Dedifferentiated amniotic fluid mesenchymal stem cell (primary cell): Measurements from ENCODE around the gene PFN1.
A peak's percentile ranks its signal among the peaks of the same experiment; 100 is the strongest.

ENCODE experiments used
- DNase-seq: peaks from one replicate; pipeline ENCODE4 v3.0.0-alpha.2; 2016; ENCODE audit errors: extremely low spot score

Gene PFN1

DNA sequence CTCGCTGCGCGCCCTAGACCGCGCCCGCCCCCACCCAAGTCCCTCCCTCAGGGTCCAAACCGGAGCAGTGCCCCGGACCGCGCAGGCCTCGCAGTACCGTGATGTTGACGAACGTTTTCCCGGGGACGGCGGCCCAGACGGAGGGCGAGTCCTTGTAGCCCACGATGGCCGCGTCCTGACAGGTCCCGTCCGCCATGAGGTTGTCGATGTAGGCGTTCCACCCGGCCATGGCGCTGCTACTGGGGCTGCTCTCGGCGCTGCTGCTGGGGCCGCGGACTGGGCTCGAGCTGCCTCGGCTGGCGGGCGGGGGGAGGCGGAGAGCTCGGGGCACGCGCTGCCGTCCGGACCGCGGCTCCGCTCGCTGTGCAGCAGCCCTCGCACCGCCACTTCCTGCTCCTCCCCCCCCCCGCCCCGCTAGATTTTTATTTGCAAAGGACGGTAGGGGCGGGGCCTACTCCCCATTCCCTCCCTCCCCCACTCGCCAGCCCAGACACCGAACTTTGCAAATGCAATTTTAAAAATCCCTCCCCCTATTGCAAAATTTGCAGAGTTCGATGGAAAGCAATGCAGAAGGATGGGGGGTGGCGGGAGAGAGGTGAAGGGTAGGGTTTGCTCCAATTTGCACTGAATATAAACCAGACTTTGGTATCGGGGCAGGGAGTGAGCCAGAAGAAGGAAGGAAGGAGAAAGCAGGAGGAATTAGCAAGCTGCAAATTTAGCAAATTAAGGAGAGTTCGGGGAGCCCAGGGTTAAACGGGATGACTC, at the start of gene PFN1:
Gene PFN1, minus strand, starts transcription at position 365 of the 765 bp plus-strand sequence. Its CDS starts 136 bp downstream, at position 229.
- DNase-seq: peak; percentile 89

GRCh38 chr17:4997302-4998026, 49.1 kb upstream of the PFN1 start, which contains the start of the genes INCA1 and KIF1C:
Gene INCA1 (minus strand): TSS chr17:4997522. CDS start chr17:4994437, 3,085 bp downstream.
Gene KIF1C (plus strand): TSS chr17:4997950. CDS start chr17:5000247, 2,297 bp downstream.
- peak; percentile 86 for DNase-seq

DNA sequence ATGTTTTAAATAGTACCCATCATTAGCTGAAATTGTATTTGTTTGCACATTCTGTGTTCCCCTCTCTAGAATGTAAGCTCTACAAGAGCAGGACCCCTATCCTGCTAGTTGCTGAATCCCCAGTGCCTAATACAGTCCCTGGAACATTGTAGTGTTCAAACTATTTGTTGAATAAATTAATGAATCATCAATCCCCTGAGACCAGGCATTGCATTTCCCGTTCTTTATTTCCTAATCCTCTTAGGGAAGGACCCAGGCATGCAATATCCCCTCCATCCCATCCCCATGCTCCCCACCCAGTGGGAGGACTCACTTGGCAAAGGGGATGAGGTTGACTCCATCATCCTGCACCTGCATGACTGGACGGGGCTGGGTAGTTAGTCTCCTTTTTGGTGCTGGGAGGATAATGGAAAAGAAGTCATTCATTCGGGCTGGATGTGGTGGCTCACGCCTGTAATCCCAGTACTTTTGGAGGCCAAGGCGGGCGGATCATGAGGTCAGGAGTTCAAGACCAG, 45.8 kb upstream of the PFN1 start:
- DNase-seq: no peak

- peak; percentile 20 for DNase-seq
These were observed 39.6 kb upstream of the PFN1 start for GRCh38 chr17:4987767-4988567.

GRCh38 chr17:4986951-4987766, 38.8 kb upstream of the PFN1 start, which contains the start of gene CAMTA2:
Gene CAMTA2 (minus strand): TSS chr17:4987675. CDS start chr17:4986222, 1,453 bp downstream.
- DNase-seq: peak; percentile 58

- no peak for DNase-seq
These were observed 38.1 kb upstream of the PFN1 start for GRCh38 chr17:4986403-4986802.

DNA sequence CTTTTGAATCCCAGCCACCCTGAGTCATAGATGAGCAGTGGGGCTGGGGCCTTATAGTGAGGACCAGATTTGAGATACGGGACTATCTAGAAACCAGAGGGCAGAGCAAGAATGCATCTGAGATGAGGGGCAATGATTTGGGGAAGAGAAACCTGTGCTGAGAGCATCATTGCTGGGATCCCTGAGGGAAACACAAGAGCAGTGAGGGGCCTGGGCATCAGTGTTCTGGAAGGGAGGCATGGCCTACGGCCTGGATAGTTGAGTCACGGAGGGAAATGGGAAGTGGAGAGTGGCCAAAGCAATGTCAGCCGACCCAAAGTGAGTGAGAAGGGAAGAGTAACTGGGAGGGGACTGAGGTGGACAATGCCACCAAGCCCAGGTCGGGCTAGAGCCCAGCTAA, 34.0 kb upstream of the PFN1 start:
- DNase-seq: no peak

GRCh38 chr17:4980644-4981216, 32.4 kb upstream of the PFN1 start:
- DNase-seq: peak; percentile 31

- DNase-seq: no peak
These were observed 30.4 kb upstream of the PFN1 start for GRCh38 chr17:4978726-4979125.

DNA sequence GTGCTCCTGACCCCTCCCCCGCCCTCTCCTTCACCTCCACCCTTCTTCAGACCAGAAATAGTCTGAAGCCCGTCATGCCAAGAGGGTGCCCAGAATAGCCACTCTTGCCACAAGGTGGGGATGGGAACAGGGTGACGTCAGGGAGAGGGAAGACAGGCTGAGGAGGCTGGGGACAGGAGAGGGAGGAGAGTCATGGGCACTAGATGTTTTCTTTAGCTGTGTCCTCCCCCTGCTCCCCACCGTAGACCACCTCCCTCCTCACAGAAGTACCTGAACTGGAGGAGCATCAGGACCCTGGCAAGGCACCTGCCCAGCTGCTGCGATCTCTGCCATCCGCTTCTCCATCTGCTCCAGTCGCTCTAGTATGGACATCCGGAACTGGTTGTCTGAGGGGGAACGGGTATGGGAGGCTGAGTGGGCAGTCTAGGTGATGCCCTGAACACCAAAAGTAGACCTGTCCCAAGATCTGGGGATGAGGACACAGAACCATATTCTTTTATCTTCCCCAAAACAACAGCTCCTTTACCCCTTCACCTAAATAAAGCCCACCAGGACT, 25.9 kb upstream of the PFN1 start:
- no peak for DNase-seq

- no peak for DNase-seq
These were observed 25.2 kb upstream of the PFN1 start for GRCh38 chr17:4973256-4974114.

DNA sequence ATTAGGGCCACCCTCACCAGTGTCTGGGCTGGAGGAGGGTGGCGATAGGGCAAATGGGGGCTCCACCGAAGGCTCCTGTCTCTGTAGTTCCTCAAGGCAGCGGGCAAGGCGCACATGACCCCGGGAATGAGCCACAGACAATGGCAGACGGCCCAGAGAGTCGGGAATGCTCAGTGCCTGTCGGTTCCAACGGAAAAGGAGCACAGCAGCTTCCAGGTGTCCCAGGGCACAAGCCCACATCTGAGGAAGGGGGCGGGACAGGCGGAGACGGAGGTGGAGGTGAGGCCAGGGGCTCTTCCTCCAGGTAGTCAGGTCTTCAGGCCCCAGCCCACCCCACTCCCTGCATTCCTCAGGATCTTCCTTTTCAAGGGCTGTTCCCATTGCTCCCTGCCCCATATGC, 24.4 kb upstream of the PFN1 start:
- no peak for DNase-seq

DNA sequence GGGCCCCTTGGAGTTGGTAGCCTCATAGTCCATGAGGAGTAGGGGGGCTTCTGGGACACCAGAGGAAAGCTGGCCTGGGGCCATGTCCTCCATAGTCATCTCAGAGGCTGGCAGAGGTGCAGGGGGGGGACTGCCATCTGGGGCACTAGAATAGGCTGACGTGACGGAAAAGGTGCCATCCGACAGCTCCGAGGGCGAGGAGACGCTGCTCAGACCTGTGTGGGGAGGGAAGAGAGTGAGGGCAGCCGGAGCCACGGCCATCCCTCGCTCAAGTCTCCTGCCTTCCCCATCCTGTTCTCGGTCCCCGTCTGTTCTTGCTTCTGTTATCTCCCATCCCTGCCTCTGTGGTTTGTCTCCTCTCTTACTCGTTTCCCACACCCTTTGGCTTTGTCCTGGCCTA, 24.0 kb upstream of the PFN1 start:
- no peak for DNase-seq

DNA sequence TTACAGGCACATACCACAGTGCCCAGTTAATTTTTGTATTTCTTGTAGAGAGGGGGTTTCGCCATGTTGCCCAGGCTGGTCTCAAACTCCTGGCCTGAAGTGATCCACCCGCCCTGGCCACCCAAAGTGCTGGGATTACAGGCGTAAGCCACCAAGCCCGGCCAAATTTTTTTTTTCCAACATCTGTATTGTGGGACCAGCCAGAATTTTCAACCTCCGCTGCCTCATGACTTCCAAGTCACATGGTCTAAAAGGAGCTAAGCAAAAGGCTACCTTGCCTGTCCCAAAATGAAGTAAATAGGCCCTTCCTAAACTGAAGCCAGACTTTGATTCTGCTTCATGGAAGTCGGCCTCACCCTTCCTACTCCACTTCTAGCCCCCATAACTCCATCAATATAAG, 23.5 kb upstream of the PFN1 start:
- no peak for DNase-seq

GRCh38 chr17:4970273-4970672, 21.9 kb upstream of the PFN1 start:
- no peak for DNase-seq

GRCh38 chr17:4969551-4970173, 21.3 kb upstream of the PFN1 start:
- no peak for DNase-seq

GRCh38 chr17:4969047-4969550, 20.8 kb upstream of the PFN1 start:
- peak; percentile 98 for DNase-seq

GRCh38 chr17:4968486-4969046, 20.2 kb upstream of the PFN1 start:
- no peak for DNase-seq
